IPS DF 4.7 (cell line): ENCODE results near the gene POLR1C.
"Not testable (repeated sequence)": the region's sequence is repeated elsewhere in the genome, so short reads cannot be mapped to it uniquely, and the experiment has no call there.

Experiments used
- DNase-seq: peaks from one replicate; pipeline ENCODE4 v3.0.0-alpha.2; 2013; ENCODE audit warnings: low spot score; ENCODE audit errors: extremely low read depth

Gene POLR1C

GRCh38 chr6:43509984-43510826 is 6.7 kb upstream of the POLR1C start, which contains the start of gene LRRC73:
Gene LRRC73, minus strand, starts transcription at chr6:43510346. Its CDS starts 561 bp downstream, at chr6:43509785.
- DNase-seq = no peak

DNA sequence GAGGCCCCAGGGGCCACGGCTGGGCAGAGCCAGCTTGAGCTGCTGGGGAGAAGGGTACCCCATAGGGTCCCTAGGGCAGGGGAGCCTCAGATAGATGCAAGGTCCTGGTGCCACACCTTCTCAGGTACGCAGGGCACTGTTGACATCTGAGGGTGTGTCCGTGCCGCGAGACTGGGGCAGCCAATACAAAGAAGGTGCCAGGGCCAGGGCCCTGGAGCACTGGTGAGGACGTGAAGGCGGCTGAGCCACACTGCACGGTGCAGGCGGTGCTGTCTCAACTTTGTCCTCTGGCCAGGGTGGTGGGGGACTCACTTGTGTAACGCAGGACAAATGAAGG is 6.1 kb upstream of the POLR1C start:
- DNase-seq = no peak

- DNase-seq = no peak
Observed at GRCh38 chr6:43511824-43512415, 5.0 kb upstream of the POLR1C start.

DNA sequence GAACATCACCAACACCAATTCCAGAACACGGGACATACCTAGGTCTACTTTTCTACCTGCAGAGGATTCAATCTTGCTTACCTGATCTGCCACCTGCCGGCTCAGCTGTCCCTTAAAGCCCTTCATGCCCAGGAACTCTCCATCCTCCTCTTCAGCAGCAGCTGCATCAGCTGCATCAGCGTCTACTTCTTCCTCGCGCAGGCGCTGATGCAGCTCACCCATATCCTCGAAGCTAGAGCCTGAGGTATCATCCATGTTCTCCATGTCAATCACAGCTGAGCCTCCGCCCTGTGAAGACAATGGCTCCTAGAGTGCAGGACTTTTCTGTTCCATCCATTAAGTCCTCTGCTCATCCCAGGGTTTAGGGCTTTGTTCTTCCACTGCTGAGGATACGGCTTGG is 1.1 kb upstream of the POLR1C start:
- DNase-seq = no peak

GRCh38 chr6:43516367-43516696 is 557 bp upstream of the POLR1C start:
- DNase-seq = no peak

DNA sequence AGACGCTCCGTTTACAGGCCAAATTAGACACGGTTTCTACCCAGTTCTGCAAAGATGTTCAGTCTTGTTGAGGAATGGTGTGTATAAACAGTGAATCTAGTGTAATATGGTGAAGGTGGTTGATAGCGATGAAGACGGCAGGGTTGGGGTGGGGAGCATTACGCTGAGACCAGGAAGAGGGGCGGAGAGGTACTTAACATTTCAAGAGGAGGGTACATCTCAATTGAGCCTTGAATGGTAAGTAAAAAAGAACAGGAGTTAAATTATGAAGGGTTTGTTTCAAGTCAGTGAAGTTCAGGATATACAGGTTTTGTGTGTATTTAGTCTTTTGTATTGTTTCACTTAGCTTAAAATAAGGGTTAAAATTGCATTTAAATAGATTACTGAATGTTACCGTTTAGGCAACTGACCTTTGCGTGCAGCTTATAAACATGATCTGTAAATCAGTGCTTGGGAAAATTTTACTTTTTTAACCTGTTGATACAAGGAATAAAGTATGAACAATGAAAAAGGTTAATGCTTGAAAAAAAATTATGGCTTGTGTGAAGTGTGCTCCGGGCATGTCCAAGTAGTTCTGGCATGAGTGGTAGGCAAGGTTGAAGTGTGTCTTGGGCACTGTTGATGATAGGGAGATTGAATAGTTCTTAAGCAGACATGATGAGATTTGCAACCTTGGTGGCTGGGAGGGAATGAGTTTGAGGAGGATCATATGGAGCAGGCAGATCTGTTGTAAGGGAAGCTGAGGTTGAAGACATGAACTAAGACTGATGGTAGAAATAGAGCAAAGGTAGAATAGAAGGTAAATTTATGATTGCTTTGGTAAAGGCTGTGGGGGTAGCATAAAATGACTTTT is 842 bp downstream of the POLR1C start:
- DNase-seq = no peak

GRCh38 chr6:43520097-43520496 is 3.2 kb downstream of the POLR1C start:
- no peak for DNase-seq

GRCh38 chr6:43521836-43522235 is 4.9 kb downstream of the POLR1C start:
- no peak for DNase-seq

DNA sequence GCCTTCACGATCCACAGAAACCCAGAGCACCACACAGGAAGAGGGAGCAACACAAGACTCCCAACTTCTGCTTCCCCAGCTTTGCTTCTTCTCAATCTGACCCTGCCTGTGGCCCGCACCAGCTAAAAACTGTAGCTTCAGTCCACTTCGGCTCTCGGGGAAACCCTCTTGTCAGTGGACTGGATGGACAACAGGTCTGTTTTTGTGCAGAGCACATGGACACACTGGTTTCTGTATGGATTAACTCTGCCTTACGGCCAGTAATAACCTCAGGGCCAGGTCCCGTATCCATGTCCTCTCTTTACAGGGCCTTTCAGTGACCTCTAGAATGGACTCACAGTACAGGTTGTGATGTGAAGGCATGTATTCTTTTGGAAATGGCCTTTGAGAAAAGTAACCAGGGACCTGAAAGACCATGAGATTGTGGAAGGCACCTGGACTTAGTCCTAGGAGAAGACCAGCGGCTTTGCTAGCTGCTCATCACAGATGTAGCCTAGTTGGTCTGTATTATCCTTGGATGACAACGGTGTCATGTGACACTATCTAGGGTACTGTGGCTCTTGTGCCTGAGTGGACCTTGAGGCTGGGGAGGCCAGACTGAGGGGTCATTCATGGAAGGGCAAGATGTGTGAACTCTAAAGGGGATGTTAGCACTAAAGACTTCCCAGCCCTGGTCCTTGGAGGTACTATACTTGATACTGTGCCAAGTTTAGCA is 5.8 kb downstream of the POLR1C start:
- DNase-seq = no peak

- no peak for DNase-seq
Observed at GRCh38 chr6:43523284-43523683, 6.4 kb downstream of the POLR1C start.

DNA sequence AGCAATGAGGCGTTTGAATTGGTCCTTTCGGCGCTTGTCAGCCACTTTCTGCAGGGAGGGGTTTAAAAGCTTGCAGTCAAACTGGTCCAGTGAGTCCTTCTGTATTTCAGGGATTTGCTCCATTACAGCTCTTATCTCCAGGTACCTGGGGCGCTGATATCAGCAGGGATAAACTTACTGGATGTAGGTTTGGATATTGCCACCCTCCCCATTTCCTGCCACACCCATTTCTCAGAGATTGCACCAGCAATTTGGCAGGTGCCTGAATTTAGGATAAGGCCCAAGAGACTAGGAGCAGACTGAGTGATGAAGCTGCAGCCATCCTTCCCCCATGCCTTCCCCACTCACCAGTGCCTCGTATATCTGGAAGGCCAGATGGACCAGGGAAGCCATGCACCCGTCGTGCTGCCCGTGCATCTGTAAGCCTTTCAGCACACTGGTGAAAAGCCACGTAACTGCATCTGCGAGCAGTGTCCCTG is 7.6 kb downstream of the POLR1C start:
- DNase-seq = no peak

GRCh38 chr6:43532201-43532600 is 15.3 kb downstream of the POLR1C start:
- no peak for DNase-seq

DNA sequence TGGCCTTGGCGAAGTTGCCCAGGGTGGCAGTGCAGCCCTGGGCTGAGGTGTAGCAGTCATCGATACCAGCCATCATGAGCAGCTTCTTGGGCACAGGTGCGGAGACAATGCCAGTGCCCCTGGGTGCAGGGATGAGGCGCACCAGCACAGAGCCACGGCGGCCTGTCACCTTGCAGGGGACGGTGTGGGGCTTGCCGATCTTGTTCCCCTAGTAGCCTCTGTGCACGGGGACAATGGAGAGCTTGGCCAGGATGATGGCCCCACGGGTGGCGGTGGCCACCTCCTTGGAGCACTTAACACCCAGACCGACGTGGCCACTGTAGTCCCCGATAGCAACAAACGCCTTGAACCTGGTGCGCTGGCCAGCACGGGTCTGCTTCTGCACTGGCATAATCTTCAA is 22.1 kb downstream of the POLR1C start:
- DNase-seq = not testable (repeated sequence)

DNA sequence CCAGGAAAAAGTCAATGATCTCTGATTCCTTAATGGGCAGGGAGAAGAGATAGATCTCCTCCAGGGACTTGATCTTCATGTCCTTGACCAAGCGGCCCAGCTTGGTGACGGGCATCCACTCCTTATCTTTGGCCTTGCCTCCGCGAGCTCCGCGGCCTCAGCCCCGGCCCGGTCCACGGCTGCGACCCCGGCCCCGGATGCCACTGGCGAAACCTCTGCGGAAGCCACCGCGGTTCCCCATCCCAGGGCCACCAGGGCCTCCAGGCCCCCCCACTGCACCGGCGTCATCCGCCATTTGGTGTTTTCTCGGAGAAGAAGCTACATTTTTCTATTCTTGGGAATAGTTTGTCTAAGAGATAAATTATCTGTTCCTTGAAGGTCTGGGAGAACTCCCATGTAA is 22.5 kb downstream of the POLR1C start:
- not testable (repeated sequence) for DNase-seq

GRCh38 chr6:43540507-43540906 is 23.6 kb downstream of the POLR1C start:
- DNase-seq = no peak

DNA sequence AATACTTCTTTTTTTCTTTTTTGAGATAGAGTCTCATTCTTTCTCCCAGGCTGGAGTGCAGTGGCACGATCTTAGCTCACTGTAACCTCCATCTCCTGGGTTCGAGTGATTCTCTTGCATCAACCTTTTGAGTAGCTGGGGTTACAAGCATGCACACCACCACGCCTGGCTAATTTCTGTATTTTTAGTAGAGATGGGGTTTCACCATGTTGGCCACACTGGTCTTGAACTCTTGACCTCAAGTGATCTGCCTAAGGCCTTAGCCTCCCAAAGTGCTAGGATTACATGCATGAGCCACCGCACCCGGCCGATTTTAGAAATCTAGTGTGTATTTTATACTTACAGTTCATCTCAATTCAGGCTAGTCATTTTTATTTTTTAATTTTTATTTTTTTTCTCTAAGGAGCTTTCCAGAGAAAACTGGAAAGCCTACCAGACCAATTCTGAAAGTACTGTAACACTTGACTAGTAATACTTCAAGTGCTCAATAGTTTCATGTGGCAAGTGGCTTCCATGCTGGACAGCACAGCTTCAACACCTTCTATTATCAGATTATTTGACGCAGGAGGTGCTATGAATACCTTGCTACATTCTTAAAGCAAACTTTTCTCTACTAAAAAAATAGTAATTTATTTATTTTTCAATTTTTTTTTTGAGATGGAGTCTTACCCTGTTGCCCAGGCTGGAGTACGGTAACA is 25.0 kb downstream of the POLR1C start:
- no peak for DNase-seq

DNA sequence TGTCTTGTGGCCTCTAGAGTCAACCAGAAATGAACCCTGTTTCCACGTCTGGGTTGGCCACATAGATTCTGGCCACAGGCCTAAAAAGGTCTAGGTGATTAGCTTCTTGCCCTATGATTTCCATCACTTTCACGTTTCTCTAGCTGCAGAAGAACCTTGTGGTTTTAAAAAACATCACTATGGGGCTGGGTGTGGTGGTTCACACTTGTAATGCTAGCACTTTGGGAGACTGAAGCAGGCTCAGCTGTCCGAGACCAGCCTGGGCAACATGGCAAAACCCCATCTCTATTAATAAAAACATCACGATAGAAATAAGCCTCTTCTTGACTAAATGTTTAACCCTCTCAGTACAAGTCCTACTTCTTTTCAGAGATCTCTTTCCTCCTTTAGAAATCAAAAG is 27.6 kb downstream of the POLR1C start:
- DNase-seq = no peak

DNA sequence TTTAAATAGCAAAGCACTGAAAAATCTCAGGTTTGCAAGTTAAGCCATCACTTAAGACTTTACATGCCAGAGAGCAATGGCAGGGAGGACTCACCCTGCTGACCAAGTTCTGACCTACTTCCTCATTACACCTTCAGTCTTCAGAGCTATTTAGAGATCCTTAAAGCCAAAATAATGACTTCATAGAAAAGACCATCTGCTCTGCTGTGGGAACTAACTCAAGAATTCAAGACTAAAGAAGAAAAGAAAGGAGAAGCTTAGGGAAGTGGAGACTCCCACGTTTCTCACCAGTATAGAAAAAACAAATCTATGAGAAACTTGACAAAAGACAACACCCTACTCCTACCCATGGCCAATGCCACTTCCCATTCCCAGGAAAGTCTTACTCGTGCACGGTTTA is 30.3 kb downstream of the POLR1C start:
- DNase-seq = no peak

GRCh38 chr6:43557620-43558019 is 40.7 kb downstream of the POLR1C start:
- not testable (repeated sequence) for DNase-seq

DNA sequence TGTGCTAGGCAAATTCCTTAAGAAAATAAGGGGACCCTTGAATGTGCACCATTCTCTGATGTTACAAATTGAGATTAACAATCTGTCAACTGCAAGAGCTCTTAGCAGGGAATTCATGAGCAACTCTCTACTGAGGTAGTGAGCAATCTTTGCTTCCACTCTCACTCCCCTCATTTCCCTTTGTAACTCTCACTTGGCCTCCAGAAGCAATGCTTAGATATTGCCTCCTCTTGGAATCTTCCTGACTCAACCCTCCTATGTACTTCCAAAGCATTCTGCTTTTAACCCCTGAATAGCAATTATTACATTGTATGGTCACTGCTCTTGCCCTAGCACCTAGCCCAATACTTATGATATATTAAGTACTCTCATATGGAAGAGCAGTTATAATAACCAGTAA is 42.4 kb downstream of the POLR1C start:
- no peak for DNase-seq

GRCh38 chr6:43570876-43571441 is 54.1 kb downstream of the POLR1C start:
- no peak for DNase-seq
